CD14-positive monocyte (primary cell): ENCODE measurements around the gene YPEL4. TPM values are rescaled to one million over a fixed set of nuclear protein-coding genes. Genes with fewer than 3 reads are reported as not detected.

Experiments used
- DNase-seq, 3 donors: peaks; one replicate each; pipeline ENCODE4 v3.0.0-alpha.2; 2011 to 2022
- H2AFZ ChIP-seq: 2 replicates; pipeline ENCODE4 v1.6.0; 2012; ENCODE audit warnings: mild to moderate bottlenecking, low read depth, low read length, inconsistent platforms; ENCODE audit not compliant: insufficient read depth, poor library complexity, severe bottlenecking
- H3K27ac ChIP-seq, 2 donors: 1 replicate in 1 of 2; 2 replicates in 1 of 2; pipeline ENCODE4 v1.5.1; 2012 to 2013; ENCODE audit warnings: low read length in 2 of 2, control low read depth in 1 of 2, inconsistent platforms in 1 of 2, low read depth in 1 of 2, mild to moderate bottlenecking in 1 of 2
- H3K27me3 ChIP-seq, 2 donors: one replicate each; pipeline versions ENCODE4 v1.6.0 to v1.6.1; 2011 to 2013; ENCODE audit warnings: low read length in 2 of 2; ENCODE audit not compliant: control insufficient read depth in 2 of 2, insufficient read depth in 2 of 2
- H3K36me3 ChIP-seq, 2 donors: replicated peaks in 1 of 2; 1 replicate in 1 of 2; 2 replicates in 1 of 2; pipeline versions ENCODE4 v1.5.1 to v1.6.1; 2012 to 2013; ENCODE audit warnings: low read length in 2 of 2, control low read depth in 1 of 2, inconsistent platforms in 1 of 2, mild to moderate bottlenecking in 1 of 2; ENCODE audit not compliant: insufficient read depth in 2 of 2, control insufficient read depth in 1 of 2
- H3K4me1 ChIP-seq, 2 donors: 1 replicate in 1 of 2; 2 replicates in 1 of 2; pipeline versions ENCODE4 v1.5.1 to v1.6.1; 2012 to 2013; ENCODE audit warnings: low read length in 2 of 2, control low read depth in 1 of 2, inconsistent platforms in 1 of 2, mild to moderate bottlenecking in 1 of 2, moderate library complexity in 1 of 2; ENCODE audit not compliant: insufficient read depth in 2 of 2, control insufficient read depth in 1 of 2
- H3K4me2 ChIP-seq: replicated peaks from 2 replicates; pipeline ENCODE3; 2012; ENCODE audit warnings: low read length, moderate library complexity, mild to moderate bottlenecking; ENCODE audit not compliant: poor library complexity, severe bottlenecking; ENCODE audit errors: extremely low read depth
- H3K4me3 ChIP-seq, 3 experiments: fragments of 200-600 bp in 1 of 3; sonication (generic) in 1 of 3; replicated peaks in 1 of 3; 1 replicate in 2 of 3; 2 replicates in 1 of 3; pipeline ENCODE4 v1.5.1; 2011 to 2013; ENCODE audit warnings: low read length in 3 of 3, mild to moderate bottlenecking in 3 of 3, control low read depth in 2 of 3, low read depth in 2 of 3, inconsistent platforms in 1 of 3, moderate library complexity in 1 of 3
- H3K79me2 ChIP-seq: 2 replicates; pipeline ENCODE4 v1.6.0; 2012; ENCODE audit warnings: mild to moderate bottlenecking, control low read depth, inconsistent platforms, low read length, moderate library complexity; ENCODE audit not compliant: insufficient read depth
- H3K9ac ChIP-seq: 2 replicates; pipeline ENCODE4 v1.6.0; 2017; ENCODE audit warnings: low read length, mild to moderate bottlenecking; ENCODE audit not compliant: insufficient read depth, poor library complexity, severe bottlenecking
- H3K9me3 ChIP-seq, 2 donors: replicated peaks in 1 of 2; 1 replicate in 1 of 2; 2 replicates in 1 of 2; pipeline versions ENCODE4 v1.5.1 to v1.6.1; 2012 to 2013; ENCODE audit warnings: low read length in 2 of 2, control low read depth in 1 of 2; ENCODE audit not compliant: control insufficient read depth in 1 of 2, insufficient read depth in 1 of 2
- H4K20me1 ChIP-seq: 2 replicates; pipeline ENCODE4 v1.6.0; 2012; ENCODE audit warnings: mild to moderate bottlenecking, low read length, control low read depth, moderate library complexity; ENCODE audit not compliant: insufficient read depth
- H3K27ac Mint-ChIP-seq, 7 donors: one replicate each; pipeline ENCODE4 v1.8.0; 2020; ENCODE audit warnings: mild to moderate bottlenecking in 7 of 7, mixed read lengths in 7 of 7, moderate library complexity in 6 of 7, inconsistent platforms in 2 of 7
- H3K27me3 Mint-ChIP-seq, 3 donors: one replicate each; pipeline ENCODE4 v1.8.0; 2021 to 2022; ENCODE audit warnings: low read depth in 3 of 3, mild to moderate bottlenecking in 3 of 3, mixed read lengths in 3 of 3, moderate library complexity in 3 of 3, inconsistent platforms in 1 of 3
- H3K36me3 Mint-ChIP-seq, 2 donors: one replicate each; pipeline ENCODE4 v1.8.0; 2020; ENCODE audit warnings: mixed read lengths in 2 of 2, inconsistent platforms in 1 of 2, mild to moderate bottlenecking in 1 of 2
- H3K4me1 Mint-ChIP-seq: one replicate; pipeline ENCODE4 v1.8.0; 2020; ENCODE audit warnings: mild to moderate bottlenecking, mixed read lengths
- H3K4me3 Mint-ChIP-seq, 2 donors: one replicate each; pipeline ENCODE4 v1.8.0; 2020; ENCODE audit warnings: mild to moderate bottlenecking in 2 of 2, mixed read lengths in 2 of 2, moderate library complexity in 1 of 2
- H3K9me3 Mint-ChIP-seq, 7 donors: one replicate each; pipeline ENCODE4 v1.8.0; 2020 to 2022; ENCODE audit warnings: mixed read lengths in 7 of 7, mild to moderate bottlenecking in 6 of 7, moderate library complexity in 6 of 7, inconsistent platforms in 2 of 7
- CTCF ChIP-seq: fragments of 200-600 bp; IDR thresholded peaks from one replicate; pipeline ENCODE4 v1.8.0; 2022; ENCODE audit warnings: antibody characterized with exemption, mild to moderate bottlenecking
- WGBS: methylation state at CpG from one replicate; pipeline ENCODE4 v1.1.5; 2013; ENCODE audit warnings: missing lambda C conversion rate; ENCODE audit not compliant: insufficient coverage; 5-methylcytosine and 5-hydroxymethylcytosine counted together
- intact Hi-C, 2 donors: fragments of 100-400 bp; cut with micrococcal nuclease; formaldehyde crosslinking; loops; one replicate each; pipeline versions ENCODE4 v1.15.0 to v1.15.1; 2023
- polyA plus RNA-seq, 3 donors: library from polyadenylated mRNA; depleted of rRNA in 1 of 3; unstranded in 2 of 3; stranded (reverse) in 1 of 3; fragments of 300-500 nt in 2 of 3; fragments of >200 nt in 1 of 3; fragmentation: Illumina TruSeq in 2 of 3; gene quantifications; 1 replicate in 2 of 3; 2 replicates in 1 of 3; pipeline ENCODE4 v1.2.3, GENCODE V29; 2012 to 2021

YPEL4 gene
- polyA plus RNA-seq, 3 donors = 0.36 to 0.56 TPM; not detected in 1

- Mint-ChIP-seq H3K4me1 (peaks cover 14% of the 10 kb centered on the region), H3K27me3 (no peaks in the 10 kb centered on the region), H3K4me3 (no peak overlapping the region), H3K9me3 (peaks cover 0 to 2% (median 0%) of the 10 kb centered on the region in 7 donors), H3K27ac (no peak overlapping the region), H3K36me3 (peaks cover 35 to 45% of the 10 kb centered on the region in 2 donors)
- DNase-seq = no peak
- Histone ChIP-seq H3K9ac (no peak overlapping the region), H3K79me2 (peaks cover 34% of the 10 kb centered on the region), H3K4me2 (no peak overlapping the region), H3K27ac (no peak overlapping the region), H3K9me3 (no peaks in the 10 kb centered on the region), H4K20me1 (peaks cover 13% of the 10 kb centered on the region), H3K27me3 (no peaks in the 10 kb centered on the region), H3K4me1 (peaks cover 15 to 19% of the 10 kb centered on the region in 2 donors), H3K36me3 (peaks cover 33 to 39% of the 10 kb centered on the region in 2 donors), H2AFZ (no peak overlapping the region), H3K4me3 (no peak overlapping the region)
- TF ChIP-seq CTCF = no peak
- intact Hi-C loops = loop anchor here in 1 of 2 donors (10.0 kb wide), 1 partner anchor 911 kb away; the partner anchor contains the start of genes LPXN and ZFP91
- 100% methylated on average over 4 of the region's 9 CpGs for WGBS
Observed at GRCh38 chr11:57663975-57664374, 14.3 kb upstream of the YPEL4 start.

- H3K79me2 ChIP-seq = peaks cover 35% of the 10 kb centered on the region
- no peak overlapping the region for H3K4me3 ChIP-seq
- H3K4me2 ChIP-seq = no peak overlapping the region
- Mint-ChIP-seq H3K27ac (peak overlapping the region in 1 of 7 donors; percentile 1), H3K9me3 (peaks cover 0 to 2% (median 0%) of the 10 kb centered on the region in 7 donors), H3K4me1 (peaks cover 16% of the 10 kb centered on the region), H3K27me3 (no peaks in the 10 kb centered on the region), H3K36me3 (peaks cover 35 to 45% of the 10 kb centered on the region in 2 donors), H3K4me3 (no peak overlapping the region)
- 0% methylated on average over 1 of the region's 4 CpGs for WGBS
- H2AFZ ChIP-seq = no peak overlapping the region
- intact Hi-C loops = loop anchor here in 1 of 2 donors (10.0 kb wide), 1 partner anchor 912 kb away; the partner anchor contains the start of genes LPXN and ZFP91
- peaks cover 14% of the 10 kb centered on the region for H4K20me1 ChIP-seq
- H3K36me3 ChIP-seq = peaks cover 33 to 39% of the 10 kb centered on the region in 2 donors
- H3K9me3 ChIP-seq = no peaks in the 10 kb centered on the region
- no peak overlapping the region for H3K9ac ChIP-seq
- DNase-seq = no peak
- peaks cover 18 to 23% of the 10 kb centered on the region in 2 donors for H3K4me1 ChIP-seq
- no peaks in the 10 kb centered on the region for H3K27me3 ChIP-seq
- H3K27ac ChIP-seq = no peak overlapping the region
- TF ChIP-seq CTCF = no peak
Observed at GRCh38 chr11:57662893-57663292, 13.2 kb upstream of the YPEL4 start.
